ENCODE data around the gene PRKCZ. TPM values are rescaled to one million over a fixed set of nuclear protein-coding genes. Genes with fewer than 3 reads are reported as not detected.

PRKCZ gene
- total RNA-seq, 1 donor from 2014 or later: 2.3 TPM

- no peak for DNase-seq (ENCODE audit: extremely low read depth, low read depth, low spot score)
Observed at GRCh38 chr1:2024451-2024850, 25.8 kb upstream of the PRKCZ start.

DNA sequence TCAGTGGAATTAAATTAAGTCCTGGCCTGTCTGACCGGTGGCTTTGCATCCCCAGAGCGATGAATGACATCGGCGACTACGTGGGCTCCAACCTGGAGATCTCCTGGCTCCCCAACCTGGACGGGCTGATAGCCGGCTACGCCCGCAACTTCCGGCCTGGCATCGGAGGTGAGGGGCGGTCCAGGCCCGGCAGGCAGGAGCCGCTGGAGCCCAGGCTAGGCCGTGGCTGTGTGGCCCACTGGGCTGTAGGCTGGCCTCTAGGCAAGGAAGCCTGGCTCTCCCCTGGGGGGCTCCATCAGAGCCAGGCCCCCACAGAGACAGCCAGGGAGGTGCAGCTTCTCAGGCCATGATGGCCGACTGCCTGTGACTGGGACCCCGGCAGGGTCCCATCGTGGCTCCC lies 25.3 kb upstream of the PRKCZ start:
- no peak for DNase-seq (ENCODE audit: extremely low read depth, low read depth, low spot score)

DNA sequence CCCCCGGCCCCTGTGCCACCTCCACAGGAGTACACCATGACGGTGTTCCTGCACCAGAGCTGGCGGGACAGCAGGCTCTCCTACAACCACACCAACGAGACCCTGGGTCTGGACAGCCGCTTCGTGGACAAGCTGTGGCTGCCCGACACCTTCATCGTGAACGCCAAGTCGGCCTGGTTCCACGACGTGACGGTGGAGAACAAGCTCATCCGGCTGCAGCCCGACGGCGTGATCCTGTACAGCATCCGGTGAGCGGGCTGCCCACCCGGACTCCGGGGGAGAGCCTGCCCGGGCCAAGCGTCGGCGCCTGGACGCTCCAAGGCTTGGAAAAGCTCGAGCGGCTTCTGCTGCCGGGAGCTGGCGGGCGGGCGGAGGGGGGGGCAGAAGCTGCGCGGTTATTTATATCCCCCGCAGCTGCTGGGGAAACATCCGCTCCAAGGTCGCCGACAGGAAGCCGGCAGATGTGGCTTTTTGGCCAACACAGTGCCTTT lies 24.7 kb upstream of the PRKCZ start:
- DNase-seq (ENCODE audit: extremely low read depth, low read depth, low spot score): no peak

- no peak for DNase-seq (ENCODE audit: extremely low read depth, low read depth, low spot score)
Observed at GRCh38 chr1:2027961-2028583, 22.1 kb upstream of the PRKCZ start.

- no peak for DNase-seq (ENCODE audit: extremely low read depth, low read depth, low spot score)
Observed at GRCh38 chr1:2028870-2029560, 21.2 kb upstream of the PRKCZ start.

DNA sequence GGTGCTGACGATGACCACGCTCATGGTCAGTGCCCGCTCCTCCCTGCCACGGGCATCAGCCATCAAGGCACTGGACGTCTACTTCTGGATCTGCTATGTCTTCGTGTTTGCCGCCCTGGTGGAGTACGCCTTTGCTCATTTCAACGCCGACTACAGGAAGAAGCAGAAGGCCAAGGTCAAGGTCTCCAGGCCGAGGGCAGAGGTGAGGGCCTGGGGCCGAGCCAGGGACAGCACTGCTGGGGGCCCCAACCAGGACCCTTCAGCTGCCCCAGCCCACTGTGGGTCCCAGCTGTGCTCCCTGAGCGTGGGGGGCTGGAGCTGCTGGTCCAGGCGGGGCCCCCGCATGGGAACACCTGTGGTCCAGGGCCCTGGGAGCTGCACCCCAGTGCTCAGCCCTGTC lies 20.6 kb upstream of the PRKCZ start:
- no peak for DNase-seq (ENCODE audit: extremely low read depth, low read depth, low spot score)

DNA sequence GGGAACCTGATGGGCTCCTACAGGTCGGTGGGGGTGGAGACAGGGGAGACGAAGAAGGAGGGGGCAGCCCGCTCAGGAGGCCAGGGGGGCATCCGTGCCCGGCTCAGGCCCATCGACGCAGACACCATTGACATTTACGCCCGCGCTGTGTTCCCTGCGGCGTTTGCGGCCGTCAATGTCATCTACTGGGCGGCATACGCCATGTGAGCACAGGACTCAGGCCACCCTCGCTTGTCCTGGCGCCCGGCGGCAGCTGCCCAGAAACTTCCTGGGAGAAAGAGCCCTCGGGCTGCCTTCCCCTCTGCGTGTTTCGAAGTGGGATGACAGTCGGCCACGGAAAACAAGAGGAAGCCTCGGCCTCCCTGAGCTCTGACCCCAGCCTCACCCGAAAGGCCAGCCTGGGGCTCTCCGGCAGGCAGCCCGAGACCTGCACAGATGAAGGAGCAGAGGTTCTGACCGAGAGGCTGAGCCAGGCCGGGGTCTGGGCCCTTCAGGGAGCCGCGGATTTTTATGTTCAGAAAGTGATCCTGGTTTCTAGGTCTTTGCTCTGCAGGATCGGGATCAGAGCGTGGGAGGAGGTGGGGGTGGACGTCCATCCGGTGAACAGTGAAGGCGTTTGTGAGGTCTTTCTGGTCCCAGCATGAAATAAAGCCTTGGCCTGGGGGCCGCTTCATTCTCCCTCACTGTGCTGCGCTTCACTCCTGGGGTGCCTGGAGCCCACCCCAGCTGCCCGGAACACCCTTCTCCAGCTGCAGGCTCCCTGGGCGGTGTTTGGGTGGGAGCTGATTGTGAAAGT lies 19.9 kb upstream of the PRKCZ start:
- no peak for DNase-seq (ENCODE audit: extremely low read depth, low read depth, low spot score)

DNA sequence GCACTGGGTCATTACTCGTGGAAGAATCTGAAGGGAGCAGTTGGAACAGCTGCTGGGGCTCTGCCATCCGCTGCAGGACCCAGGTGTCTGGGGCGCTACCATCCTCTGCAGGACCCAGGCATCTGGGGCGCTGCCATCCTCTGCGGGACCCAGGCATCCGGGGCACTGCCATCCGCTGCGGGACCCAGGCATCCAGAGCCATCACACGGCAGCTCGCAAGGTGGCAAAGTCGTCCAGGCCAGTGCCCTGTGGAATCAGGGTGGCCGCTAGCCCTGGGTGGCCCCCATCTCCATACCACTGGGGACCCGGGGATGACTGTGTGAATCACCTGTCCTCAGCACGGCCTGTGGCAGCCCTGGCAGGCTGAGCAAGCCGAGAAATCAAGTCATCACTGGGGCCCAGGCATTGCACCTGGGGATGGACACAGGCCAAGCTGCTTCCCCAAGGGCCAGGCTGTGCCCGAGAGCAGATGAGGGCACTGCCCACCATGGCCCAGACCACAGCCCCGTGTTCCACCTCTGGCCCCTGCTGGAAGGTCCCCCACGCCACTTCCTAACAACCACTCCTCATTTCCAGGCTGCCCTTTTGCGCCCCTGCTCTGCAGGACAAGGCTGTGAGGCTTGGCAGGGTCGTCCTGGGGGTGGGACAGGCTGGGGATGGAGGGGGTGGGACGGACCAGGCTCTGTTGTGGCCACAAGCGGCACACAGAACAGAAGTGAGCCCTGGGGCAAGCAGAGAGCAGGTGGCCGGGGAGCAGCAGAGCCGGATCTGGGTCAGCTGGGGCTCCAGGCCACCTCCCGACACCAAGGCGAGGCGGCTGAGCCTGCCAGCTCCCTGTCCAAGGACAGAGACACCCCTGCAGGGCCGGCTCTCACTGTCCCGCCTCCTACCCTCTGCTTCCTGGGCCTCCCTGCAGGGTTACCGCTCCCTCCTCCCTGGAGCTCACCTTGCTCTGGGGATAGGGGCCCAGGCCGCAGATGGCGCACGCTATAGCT lies 18.4 kb upstream of the PRKCZ start:
- no peak for DNase-seq (ENCODE audit: extremely low read depth, low read depth, low spot score)

DNA sequence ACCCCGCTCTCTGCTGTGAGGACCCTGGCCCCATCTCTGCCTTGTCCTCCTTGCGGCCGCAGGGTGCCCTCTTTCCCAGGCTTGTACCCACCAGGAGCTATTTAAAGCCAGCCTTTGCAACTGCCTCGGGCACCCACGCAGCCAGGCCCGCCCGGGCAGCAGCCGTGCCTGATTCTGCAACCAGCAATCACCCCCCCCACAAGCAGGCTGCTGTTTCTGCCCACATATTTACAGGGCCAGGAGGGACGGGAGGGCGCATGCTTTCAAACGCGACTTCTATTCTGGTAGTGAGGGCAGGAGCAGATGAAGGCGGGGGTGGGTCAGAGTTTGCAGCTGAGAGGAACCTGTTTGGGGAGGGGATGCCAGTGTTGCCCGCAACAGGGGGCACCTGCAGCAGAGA lies 17.5 kb upstream of the PRKCZ start:
- DNase-seq (ENCODE audit: extremely low read depth, low read depth, low spot score): no peak

- no peak for DNase-seq (ENCODE audit: extremely low read depth, low read depth, low spot score)
Observed at GRCh38 chr1:2033165-2033564, 17.0 kb upstream of the PRKCZ start.

DNA sequence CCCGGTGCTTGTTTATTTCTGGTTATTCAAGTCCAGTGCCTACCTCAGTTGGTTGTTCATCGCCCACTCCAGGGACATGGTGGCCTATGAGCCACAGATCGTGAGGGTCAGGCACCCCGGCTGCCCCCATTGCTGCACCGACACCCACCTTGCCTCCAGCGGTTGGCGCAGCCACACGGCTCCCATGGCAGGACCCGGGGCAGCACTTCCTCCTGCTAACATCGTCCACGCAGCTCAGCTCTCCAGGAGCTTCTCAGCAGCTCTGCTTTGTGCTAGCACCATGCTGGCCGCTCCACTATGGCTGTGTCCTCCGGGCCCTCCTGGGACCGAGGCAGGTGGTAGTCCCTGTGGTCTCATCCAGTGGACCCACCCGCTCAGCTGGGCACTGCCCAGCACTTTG lies 13.9 kb upstream of the PRKCZ start:
- no peak for DNase-seq (ENCODE audit: extremely low read depth, low read depth, low spot score)

DNA sequence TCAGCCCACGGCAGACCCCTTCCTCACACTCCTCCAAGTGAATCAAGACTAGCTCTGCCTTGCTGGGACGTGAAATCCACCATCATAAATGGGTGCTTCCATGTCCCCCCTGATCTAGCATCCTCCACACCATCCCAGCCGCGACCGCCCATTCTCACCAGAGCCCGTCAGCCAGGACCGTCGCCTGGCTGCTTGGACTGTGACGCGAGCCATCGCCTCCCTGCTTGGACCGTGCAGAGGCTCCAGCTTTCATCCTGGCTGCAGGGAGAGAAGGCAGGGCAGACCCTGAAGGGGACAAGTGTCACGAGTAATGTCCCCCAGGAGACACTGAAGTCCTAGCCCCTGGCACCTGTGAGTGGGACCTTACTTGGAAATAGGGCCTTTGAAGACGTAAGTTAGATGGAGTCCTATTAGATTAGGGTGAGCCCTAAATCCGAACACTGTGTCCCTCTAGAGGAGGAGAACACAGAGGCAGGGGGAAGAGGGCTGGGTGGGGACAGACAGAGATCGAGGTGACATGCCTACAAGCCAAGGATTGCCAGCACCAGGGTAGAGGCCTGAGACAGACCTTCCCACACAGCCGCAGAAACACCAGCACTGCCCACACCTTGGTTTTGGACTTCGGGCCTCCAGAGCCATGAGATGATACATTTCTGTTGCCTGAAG lies 12.8 kb upstream of the PRKCZ start:
- no peak for DNase-seq (ENCODE audit: extremely low read depth, low read depth, low spot score)

- no peak for DNase-seq (ENCODE audit: extremely low read depth, low read depth, low spot score)
Observed at GRCh38 chr1:2038229-2038628, 12.0 kb upstream of the PRKCZ start.

DNA sequence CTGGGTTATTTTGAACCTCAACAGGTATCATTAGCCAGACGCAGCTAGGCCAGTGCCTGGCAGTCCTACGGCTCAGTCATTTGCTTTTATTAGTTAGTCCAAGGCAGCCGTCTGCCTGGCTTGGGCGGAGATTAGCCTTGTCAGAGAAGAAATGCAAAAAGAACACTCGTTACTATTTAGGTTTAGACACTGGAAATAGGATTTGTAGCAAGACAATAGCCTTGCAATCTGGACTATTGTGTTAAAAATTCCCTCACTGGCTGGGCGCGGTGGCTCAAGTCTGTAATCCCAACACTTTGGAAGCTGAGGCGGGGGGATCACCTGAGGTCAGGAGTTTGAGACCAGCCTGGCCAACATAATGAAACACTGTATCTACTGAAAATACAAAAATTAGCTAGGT lies 11.0 kb upstream of the PRKCZ start:
- DNase-seq (ENCODE audit: extremely low read depth, low read depth, low spot score): no peak

DNA sequence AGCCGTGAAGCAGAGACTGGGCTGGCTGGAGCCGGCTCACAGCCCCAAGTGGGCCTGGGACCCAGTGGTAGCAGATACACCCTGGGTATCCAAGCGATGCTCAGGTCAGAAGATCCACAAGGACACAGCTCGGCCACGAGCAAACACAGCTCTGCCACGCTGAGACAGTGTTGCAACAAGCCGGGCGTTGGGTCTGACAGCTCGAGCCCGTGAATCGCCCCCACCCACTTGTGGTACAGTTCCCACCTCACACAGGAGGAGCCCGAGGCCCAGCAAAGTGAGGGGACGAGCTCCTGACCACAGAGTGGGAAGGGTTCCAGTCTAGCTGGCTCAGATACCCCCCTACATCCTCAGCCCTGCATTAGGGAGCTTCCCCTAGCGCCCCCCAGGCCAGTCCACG lies 8.9 kb upstream of the PRKCZ start:
- DNase-seq (ENCODE audit: extremely low read depth, low read depth, low spot score): no peak

- no peak for DNase-seq (ENCODE audit: extremely low read depth, low read depth, low spot score)
Observed at GRCh38 chr1:2041887-2042286, 8.3 kb upstream of the PRKCZ start.

GRCh38 chr1:2042830-2043773 lies 7.1 kb upstream of the PRKCZ start:
- no peak for DNase-seq (ENCODE audit: extremely low read depth, low read depth, low spot score)

DNA sequence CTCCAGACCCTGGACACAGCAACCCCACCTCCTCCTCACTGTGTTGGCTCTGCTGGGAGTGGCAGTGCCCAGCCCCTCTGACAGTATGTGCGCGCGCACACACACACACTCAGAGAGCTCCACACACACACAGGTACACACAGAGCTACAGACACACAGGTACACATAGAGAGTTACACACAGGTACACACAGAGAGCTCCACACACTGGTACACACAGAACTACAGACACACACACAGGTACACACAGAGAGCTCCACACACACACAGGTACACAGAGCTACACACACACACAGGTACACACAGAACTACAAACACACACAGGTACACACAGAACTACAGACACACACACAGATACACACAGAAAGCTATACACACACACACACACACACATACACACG lies 6.3 kb upstream of the PRKCZ start:
- DNase-seq (ENCODE audit: extremely low read depth, low read depth, low spot score): no peak

Data from glomerular endothelial cell (primary cell).